GM12864 (cell line): Measurements from ENCODE around the gene RAF1.

Source experiments
- DNase-seq: peaks from one replicate; pipeline ENCODE4 v3.0.0-alpha.2; 2011; ENCODE audit warnings: low read depth
- H3K4me3 ChIP-seq: 2 replicates; pipeline ENCODE4 v1.5.1; 2011; ENCODE audit warnings: mild to moderate bottlenecking, low read depth, low read length, control low read depth
- CTCF ChIP-seq: IDR thresholded peaks from 2 replicates; pipeline ENCODE4 v1.5.1; 2011; ENCODE audit warnings: low read depth, mild to moderate bottlenecking, moderate library complexity, low read length, control low read depth, inconsistent platforms; ENCODE audit errors: missing control alignments

RAF1 gene

GRCh38 chr3:12561397-12561796 is 102.5 kb downstream of the RAF1 start:
- no peak overlapping the region for H3K4me3 ChIP-seq
- no peak for DNase-seq
- TF ChIP-seq CTCF: no peak

- no peak for DNase-seq
- TF ChIP-seq CTCF: no peak
- no peak overlapping the region for H3K4me3 ChIP-seq
Measured at GRCh38 chr3:12560505-12561190, 103.3 kb downstream of the RAF1 start.

GRCh38 chr3:12559520-12559919 is 104.4 kb downstream of the RAF1 start:
- no peak overlapping the region for H3K4me3 ChIP-seq
- DNase-seq: no peak
- no peak for TF ChIP-seq CTCF

GRCh38 chr3:12558706-12559105 is 105.2 kb downstream of the RAF1 start:
- no peak for TF ChIP-seq CTCF
- H3K4me3 ChIP-seq: no peak overlapping the region; the same call in 1 of the 2 replicates
- DNase-seq: no peak

- TF ChIP-seq CTCF: no peak
- no peak for DNase-seq
- H3K4me3 ChIP-seq: peak overlapping the region; percentile 97
Measured at GRCh38 chr3:12557473-12558100, 106.3 kb downstream of the RAF1 start.

- no peak for TF ChIP-seq CTCF
- peak; percentile 54 for DNase-seq
- H3K4me3 ChIP-seq: peak within 1 kb of the TSS; percentile 97
Measured at GRCh38 chr3:12556690-12557472, 107.0 kb downstream of the RAF1 start, which contains the start of gene MKRN2. Gene MKRN2, plus strand, starts transcription at chr3:12557087. Its CDS starts 64 bp downstream, at chr3:12557151.
